Measurements from ENCODE around the gene KCNMA1.

KCNMA1 gene

DNA sequence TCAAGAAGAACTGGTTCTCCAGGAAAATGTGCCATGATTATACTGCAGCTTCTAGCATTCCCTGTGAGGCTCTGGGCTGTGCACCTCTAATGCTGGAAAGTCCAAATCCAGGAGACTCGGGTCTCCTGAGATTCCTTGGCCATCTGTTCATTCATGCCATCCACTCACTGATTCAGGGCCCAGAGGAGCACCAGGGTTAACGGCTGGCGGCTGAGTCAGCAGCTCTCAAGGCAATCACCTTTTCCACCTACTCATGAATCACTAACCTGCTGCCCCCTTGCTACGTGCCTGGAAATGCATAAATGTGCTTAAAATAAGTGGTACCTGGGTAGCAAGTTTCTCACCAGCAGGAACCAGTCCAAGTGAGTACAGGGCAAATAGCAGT lies 132.7 kb downstream of the KCNMA1 start:
- FAIRE-seq, result no peak

DNA sequence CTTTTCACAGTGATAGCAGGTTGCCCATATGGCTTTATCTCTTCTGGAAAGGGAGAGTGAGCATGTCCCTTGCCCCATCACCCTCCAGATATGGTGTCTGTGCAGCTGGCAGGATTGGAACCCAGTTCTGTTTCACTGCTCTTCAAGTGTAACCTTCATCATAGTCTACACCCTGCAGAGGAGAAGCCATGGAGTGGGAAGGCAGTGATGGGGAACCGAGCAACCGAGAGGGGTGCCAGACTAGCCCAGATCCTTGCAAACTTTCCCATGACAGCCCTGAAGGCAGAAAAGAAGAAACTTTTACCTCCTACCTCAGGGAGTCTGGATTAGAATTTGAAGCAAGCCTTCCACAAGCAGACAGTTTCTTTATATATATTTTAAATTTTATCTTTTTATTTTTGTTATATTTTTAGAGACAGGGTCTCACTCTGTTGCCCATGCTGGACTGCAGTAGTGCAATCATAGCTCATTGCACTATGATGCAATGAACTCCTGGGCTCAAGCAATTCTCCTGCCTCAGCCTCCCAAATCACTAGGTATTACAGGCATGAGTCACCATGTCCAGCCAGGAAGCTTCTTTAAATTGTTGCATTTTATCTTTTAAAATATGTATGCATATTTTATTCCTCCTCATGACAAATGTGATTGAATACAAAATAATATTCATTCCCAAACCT lies 133.3 kb downstream of the KCNMA1 start:
- no peak for FAIRE-seq

DNA sequence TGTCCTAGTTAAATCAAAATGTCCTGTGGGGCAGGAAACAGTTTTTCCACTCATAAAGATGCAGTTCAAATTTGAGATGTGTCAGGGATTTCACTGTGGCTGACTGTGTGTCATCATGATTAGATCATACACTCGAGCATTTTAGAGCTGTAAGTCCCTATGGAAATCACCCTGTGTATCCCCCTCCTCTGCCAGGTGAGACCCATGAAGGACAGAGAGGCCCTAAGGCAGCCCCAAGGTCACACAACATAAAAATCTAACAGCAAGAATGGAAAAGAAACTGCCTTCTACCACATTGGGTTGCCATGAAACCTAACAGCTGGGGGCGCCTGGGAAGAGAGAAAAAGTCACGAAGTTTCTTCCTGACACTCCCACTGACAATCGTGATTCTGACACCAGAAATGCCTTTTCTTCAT lies 135.8 kb downstream of the KCNMA1 start:
- no peak for FAIRE-seq

DNA sequence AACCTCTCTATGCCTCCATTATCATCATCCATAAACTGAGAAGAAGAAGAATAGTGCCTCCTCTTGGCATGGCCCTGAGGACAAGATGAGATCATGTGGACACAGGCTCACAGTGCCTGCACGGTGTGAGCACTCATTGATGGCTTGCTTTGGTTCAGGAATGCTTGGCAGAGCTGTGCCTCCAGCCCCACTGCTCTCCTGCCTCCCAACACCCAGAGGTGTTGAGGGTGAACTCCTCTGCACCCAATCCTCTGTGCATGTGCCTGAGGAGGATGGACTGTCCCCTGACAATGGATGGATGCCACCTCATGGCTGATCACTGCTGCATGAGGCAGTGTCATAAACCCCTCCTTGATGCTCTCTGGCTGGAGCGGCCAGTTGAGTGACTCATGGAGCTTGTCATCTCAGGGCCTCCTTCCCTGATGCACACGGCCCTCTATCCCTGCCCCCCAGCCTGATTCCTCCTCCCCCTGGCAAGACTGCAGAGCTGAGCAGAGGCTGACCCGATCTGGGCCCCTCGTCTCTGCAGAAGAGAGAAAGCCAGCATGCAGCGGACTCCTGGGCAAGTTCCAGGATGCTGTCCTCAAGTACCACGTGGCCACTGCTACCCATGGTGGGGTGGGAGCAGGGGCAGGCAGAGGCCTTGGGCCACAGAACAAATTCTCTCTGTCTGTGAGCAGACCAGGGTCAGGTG lies 136.3 kb downstream of the KCNMA1 start:
- FAIRE-seq, result no peak

DNA sequence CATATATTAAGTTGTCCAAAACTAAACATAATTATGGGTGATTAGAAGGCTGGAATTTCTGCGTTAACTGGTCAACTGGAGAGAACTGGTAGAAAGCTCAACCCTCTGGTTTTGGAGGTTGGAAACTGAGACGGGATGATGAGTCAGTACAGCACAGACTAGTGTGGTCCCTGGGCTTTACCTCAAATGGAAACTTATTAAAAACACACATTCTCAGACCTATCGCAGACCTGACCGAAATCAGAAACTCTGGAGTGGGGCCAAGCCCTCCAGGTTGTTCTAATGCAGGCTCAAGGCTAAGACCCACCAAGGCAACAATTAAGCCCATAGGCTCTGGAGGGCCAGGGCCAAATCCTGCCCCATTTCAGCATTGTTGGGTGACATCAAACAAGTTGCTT lies 136.9 kb downstream of the KCNMA1 start:
- FAIRE-seq, result no peak

GRCh38 chr10:77498829-77499228 lies 138.8 kb downstream of the KCNMA1 start:
- FAIRE-seq, result no peak

GRCh38 chr10:77498210-77498609 lies 139.4 kb downstream of the KCNMA1 start:
- no peak for FAIRE-seq

GRCh38 chr10:77497748-77498147 lies 139.9 kb downstream of the KCNMA1 start:
- no peak for FAIRE-seq

GRCh38 chr10:77496941-77497420 lies 140.6 kb downstream of the KCNMA1 start:
- FAIRE-seq, result no peak

- FAIRE-seq, result no peak
Measured at GRCh38 chr10:77494756-77495541, 142.7 kb downstream of the KCNMA1 start.

- no peak for FAIRE-seq
Measured at GRCh38 chr10:77494327-77494726, 143.3 kb downstream of the KCNMA1 start.

DNA sequence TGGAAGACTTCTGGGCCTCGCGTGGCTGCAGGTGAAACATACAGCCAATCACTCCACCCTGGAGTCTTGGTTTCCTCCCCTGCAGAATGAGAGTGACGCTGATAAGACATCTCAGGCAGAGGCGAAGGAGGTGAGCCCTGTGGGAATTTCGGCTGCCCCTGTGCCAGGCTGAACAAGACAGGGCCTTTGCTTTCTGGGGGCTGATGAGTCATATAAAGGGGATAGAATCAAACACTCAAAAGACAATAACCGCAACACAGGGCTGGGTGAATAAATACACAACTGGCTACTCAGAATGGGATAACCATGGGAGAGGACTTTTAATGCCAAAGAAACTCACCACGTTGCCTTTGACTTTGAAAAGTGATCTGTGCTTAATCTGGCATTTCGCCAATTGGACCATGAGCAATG lies 143.8 kb downstream of the KCNMA1 start:
- no peak for FAIRE-seq

DNA sequence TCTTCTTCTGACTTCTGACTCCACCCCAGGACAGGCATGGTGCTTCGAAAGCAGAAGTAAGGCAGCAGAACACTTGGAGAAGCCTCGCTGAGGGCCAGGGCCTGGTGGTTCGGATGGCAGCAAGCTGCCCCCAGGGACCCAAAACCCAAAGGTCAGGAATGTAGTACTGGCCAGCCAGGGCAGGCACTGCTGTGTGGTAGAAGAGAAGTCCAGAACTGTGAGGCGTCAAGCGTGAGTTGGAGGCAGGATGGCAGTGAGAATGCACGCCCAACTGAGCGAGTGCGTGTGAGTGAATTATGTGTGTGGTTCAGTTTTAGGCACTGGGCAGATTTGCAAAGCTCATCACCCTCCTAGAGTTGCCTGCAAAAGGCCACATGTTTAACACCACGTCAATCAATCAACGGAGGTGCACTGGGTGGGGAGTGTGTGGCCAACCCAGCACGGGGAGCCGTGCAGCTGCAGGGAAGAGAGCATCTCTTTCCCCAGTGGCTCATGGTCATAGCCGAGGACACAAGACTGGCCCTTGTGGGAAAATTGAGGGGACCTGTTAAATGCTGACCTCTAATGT lies 144.3 kb downstream of the KCNMA1 start:
- FAIRE-seq, result no peak

DNA sequence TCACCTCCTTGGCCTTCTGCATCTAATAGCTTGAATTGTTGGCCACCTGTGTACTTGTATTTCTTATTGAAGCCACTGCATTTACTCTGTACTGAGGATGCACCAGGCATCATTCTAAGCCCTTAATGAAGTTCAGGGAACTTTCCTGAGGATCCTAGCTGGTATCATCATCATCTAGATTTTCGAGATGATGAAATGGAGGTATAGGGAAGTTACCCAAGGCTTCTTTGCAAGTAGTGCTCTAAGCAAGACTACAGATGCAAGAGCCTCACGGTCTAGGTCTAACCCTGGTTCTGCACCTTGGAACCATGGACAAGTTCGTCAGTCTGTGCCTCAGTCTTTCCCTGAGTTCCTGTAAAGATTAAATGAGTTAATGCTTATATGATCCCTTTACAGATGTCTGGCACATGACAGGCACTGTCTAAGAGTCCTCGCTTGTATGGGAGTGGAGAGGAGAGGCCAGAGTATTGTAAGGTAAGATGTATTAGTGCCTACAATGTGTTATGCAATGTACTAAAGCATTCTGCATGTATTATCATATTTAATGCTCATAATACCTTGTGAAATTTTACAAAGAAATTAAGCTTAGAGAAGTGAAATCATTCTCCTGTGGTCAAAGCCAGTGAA lies 145.1 kb downstream of the KCNMA1 start:
- FAIRE-seq, result no peak

DNA sequence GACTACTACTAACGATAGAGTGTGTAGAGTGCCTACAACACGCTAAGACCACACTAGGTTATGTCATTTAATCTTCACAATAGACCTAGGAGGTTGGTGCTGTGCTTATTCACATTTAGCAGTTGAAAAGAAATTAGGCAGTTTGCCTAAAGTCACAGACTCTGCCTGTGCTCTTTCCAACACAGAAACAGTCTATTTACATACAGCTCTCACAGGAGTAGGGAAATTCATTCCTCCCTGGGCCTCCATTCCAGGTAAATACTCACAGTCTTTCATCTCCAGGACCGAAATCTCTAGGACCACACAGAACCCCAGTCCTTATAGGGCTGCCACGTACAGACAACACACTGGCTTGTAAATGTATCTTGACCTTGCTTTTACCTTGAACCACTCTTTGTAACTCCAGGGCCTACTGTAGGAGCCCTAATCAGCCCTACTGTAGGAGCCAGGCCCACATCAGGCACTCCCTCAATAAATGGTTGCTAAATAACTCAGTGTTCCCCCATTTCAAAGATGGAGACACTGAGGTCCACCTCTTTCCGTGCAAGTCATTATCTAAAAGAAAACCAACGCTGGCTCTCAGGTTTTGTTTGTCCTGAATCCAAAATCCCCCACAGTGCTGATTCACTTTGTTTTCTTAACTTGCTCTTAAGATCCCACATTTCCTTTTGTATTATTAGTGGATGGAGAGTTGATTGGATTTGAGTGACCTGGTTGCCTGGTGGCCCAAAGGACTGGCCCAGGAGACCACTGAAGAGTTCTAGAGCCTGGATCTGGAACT lies 146.9 kb downstream of the KCNMA1 start:
- no peak for FAIRE-seq

GRCh38 chr10:77486517-77486916 lies 151.1 kb downstream of the KCNMA1 start:
- no peak for FAIRE-seq

- FAIRE-seq, result no peak
Measured at GRCh38 chr10:77485847-77486246, 151.8 kb downstream of the KCNMA1 start.

GRCh38 chr10:77482072-77482471 lies 155.5 kb downstream of the KCNMA1 start:
- no peak for FAIRE-seq

GRCh38 chr10:77479586-77479985 lies 158.0 kb downstream of the KCNMA1 start:
- FAIRE-seq, result no peak

- FAIRE-seq, result no peak
Measured at GRCh38 chr10:77478962-77479359, 158.6 kb downstream of the KCNMA1 start.

GRCh38 chr10:77478247-77478961 lies 159.2 kb downstream of the KCNMA1 start:
- no peak for FAIRE-seq
